Inflammatory macrophage treated with lipopolysaccharide for 4 hours (primary cell): Measurements from ENCODE around the gene ZNF215.
"Not testable (repeated sequence)": the region's sequence is repeated elsewhere in the genome, so short reads cannot be mapped to it uniquely, and the experiment has no call there.

Source experiments
- DNase-seq: peaks from one replicate; pipeline ENCODE4 v3.0.0-alpha.2; 2020

Gene ZNF215

GRCh38 chr11:6943131-6943530 lies 16.9 kb downstream of the ZNF215 start:
- DNase-seq, result no peak

GRCh38 chr11:6954248-6954647 lies 28.0 kb downstream of the ZNF215 start:
- DNase-seq, result not testable (repeated sequence)

- DNase-seq, result no peak
Observed at GRCh38 chr11:6962141-6962540, 35.9 kb downstream of the ZNF215 start.

GRCh38 chr11:6962673-6963072 lies 36.4 kb downstream of the ZNF215 start:
- no peak for DNase-seq

- no peak for DNase-seq
Observed at GRCh38 chr11:6968816-6969215, 42.6 kb downstream of the ZNF215 start.

GRCh38 chr11:6969854-6970253 lies 43.6 kb downstream of the ZNF215 start:
- DNase-seq, result not testable (repeated sequence)

GRCh38 chr11:6979365-6979764 lies 53.1 kb downstream of the ZNF215 start:
- peak; percentile 30 for DNase-seq

- no peak for DNase-seq
Observed at GRCh38 chr11:6986487-6986886, 60.3 kb downstream of the ZNF215 start.

GRCh38 chr11:6988506-6988905 lies 62.3 kb downstream of the ZNF215 start:
- DNase-seq, result no peak

- no peak for DNase-seq
Observed at GRCh38 chr11:6991227-6991626, 65.0 kb downstream of the ZNF215 start.

GRCh38 chr11:6992026-6992425 lies 65.8 kb downstream of the ZNF215 start:
- DNase-seq, result no peak

- DNase-seq, result no peak
Observed at GRCh38 chr11:6992457-6993417, 66.5 kb downstream of the ZNF215 start.

GRCh38 chr11:6995703-6996102 lies 69.5 kb downstream of the ZNF215 start:
- DNase-seq, result no peak

- peak; percentile 92 for DNase-seq
Observed at GRCh38 chr11:7004482-7004881, 78.3 kb downstream of the ZNF215 start.
